Calu3 (cell line): ENCODE measurements around the gene NARS2. TPM values are rescaled to one million over a fixed set of nuclear protein-coding genes. Genes with fewer than 3 reads are reported as not detected.

Source experiments
- BruUV-seq: library from RNA; stranded (reverse); fragments of 400-500 nt; replicated peaks from 2 replicates; lab custom pipeline; 2021; lab: Mats Ljungman, UMichigan
- CTCF ChIA-PET: fragments of 300-600 bp; sonication (Branson Sonifier 250); formaldehyde crosslinking; loops from one replicate; lab custom pipeline; 2022; ENCODE audit warnings: antibody characterized with exemption; lab: Charles Lee
- DNase-seq: peaks from one replicate; pipeline ENCODE4 v3.0.0; 2022
- H3K27ac Mint-ChIP-seq: one replicate; pipeline ENCODE4 v1.8.0; 2022; ENCODE audit warnings: mixed read lengths; ENCODE audit not compliant: unreplicated experiment
- H3K27me3 Mint-ChIP-seq: one replicate; pipeline ENCODE4 v1.8.0; 2022; ENCODE audit warnings: mixed read lengths; ENCODE audit not compliant: unreplicated experiment
- H3K36me3 Mint-ChIP-seq: one replicate; pipeline ENCODE4 v1.8.0; 2022; ENCODE audit warnings: mild to moderate bottlenecking, moderate library complexity, mixed read lengths; ENCODE audit not compliant: insufficient read depth, unreplicated experiment
- H3K4me1 Mint-ChIP-seq: one replicate; pipeline ENCODE4 v1.8.0; 2022; ENCODE audit warnings: mild to moderate bottlenecking, low read depth, mixed read lengths; ENCODE audit not compliant: unreplicated experiment
- H3K4me3 Mint-ChIP-seq: one replicate; pipeline ENCODE4 v1.8.0; 2022; ENCODE audit warnings: mild to moderate bottlenecking, low read depth, moderate library complexity, mixed read lengths; ENCODE audit not compliant: unreplicated experiment
- H3K9me3 Mint-ChIP-seq: one replicate; pipeline ENCODE4 v1.8.0; 2022; ENCODE audit warnings: low read depth, mixed read lengths; ENCODE audit not compliant: unreplicated experiment
- CTCF ChIP-seq: fragments of 200-600 bp; IDR thresholded peaks from one replicate; pipeline ENCODE4 v1.8.0; 2022; ENCODE audit warnings: antibody characterized with exemption; ENCODE audit not compliant: unreplicated experiment
- intact Hi-C: fragments of 100-400 bp; cut with micrococcal nuclease; formaldehyde crosslinking; loops from one replicate; pipeline ENCODE4 v1.10.0; 2022; ENCODE audit not compliant: unreplicated experiment
- total RNA-seq: library from RNA; stranded (reverse); gene quantifications from 2 replicates; pipeline ENCODE4 v1.2.3, GENCODE V29; 2022

Gene NARS2
- total RNA-seq, 1 experiment from 2014 or later = 17.8 TPM

GRCh38 chr11:78386215-78386941, 188.3 kb downstream of the NARS2 start:
- intact Hi-C loops = no loop called here
- CTCF ChIA-PET = no interaction called here
- Mint-ChIP-seq H3K9me3 (peaks cover 14% of the 10 kb centered on the region), H3K4me3 (no peak overlapping the region), H3K4me1 (peaks cover 10% of the 10 kb centered on the region), H3K27ac (no peak overlapping the region), H3K36me3 (no peaks in the 10 kb centered on the region), H3K27me3 (no peaks in the 10 kb centered on the region)
- no peak for TF ChIP-seq CTCF
- BruUV-seq = no TSS peak
- no peak for DNase-seq

Other genes starting within 250 kb of the NARS2 start
- gene GAB2, start 157.0 kb downstream of the NARS2 start, total RNA-seq = 10.6 and 12.7 TPM in 2 replicates